Activated CD8-positive, alpha-beta memory T cell treated with anti-CD3 and anti-CD28 coated beads, Interleukin-2, amount 10 ng/mL, durations not matched to agents 7 days and 5 days (primary cell): ENCODE results near the gene THSD7B. TPM values are rescaled to one million over a fixed set of nuclear protein-coding genes. Genes with fewer than 3 reads are reported as not detected.
"Not testable (repeated sequence)": the region's sequence is repeated elsewhere in the genome, so short reads cannot be mapped to it uniquely, and the experiment has no call there.

Experiments
- ATAC-seq: fragments of 150-1000 bp; cut with Tn5 transposase; one replicate; pipeline ENCODE4 v1.10.0; 2021; ENCODE audit warnings: moderate library complexity
- CTCF ChIA-PET: fragments of 350-600 bp; sonication (Branson Sonifier 250); formaldehyde crosslinking; loops from one replicate; lab custom pipeline; 2021; ENCODE audit warnings: antibody characterized with exemption; lab: Charles Lee
- DNase-seq: peaks from one replicate; pipeline ENCODE4 v3.0.0-alpha.2; 2020
- H3K27ac Mint-ChIP-seq: one replicate; pipeline ENCODE4 v1.8.0; 2021; ENCODE audit warnings: mild to moderate bottlenecking, mixed read lengths
- H3K27me3 Mint-ChIP-seq: one replicate; pipeline ENCODE4 v1.8.0; 2021; ENCODE audit warnings: mixed read lengths
- H3K36me3 Mint-ChIP-seq: one replicate; pipeline ENCODE4 v1.8.0; 2021; ENCODE audit warnings: mild to moderate bottlenecking, mixed read lengths
- H3K4me1 Mint-ChIP-seq: one replicate; pipeline ENCODE4 v1.8.0; 2021; ENCODE audit warnings: mixed read lengths
- H3K4me3 Mint-ChIP-seq: one replicate; pipeline ENCODE4 v1.8.0; 2021; ENCODE audit warnings: mild to moderate bottlenecking, moderate library complexity, mixed read lengths
- H3K9me3 Mint-ChIP-seq: one replicate; pipeline ENCODE4 v1.8.0; 2022; ENCODE audit warnings: low read depth, mixed read lengths
- total RNA-seq, 2 experiments: library from RNA; stranded (reverse); gene quantifications; one replicate each; pipeline ENCODE4 v1.2.3, GENCODE V29; 2021

Gene THSD7B
- total RNA-seq, 2 experiments from 2014 or later, result not detected

DNA sequence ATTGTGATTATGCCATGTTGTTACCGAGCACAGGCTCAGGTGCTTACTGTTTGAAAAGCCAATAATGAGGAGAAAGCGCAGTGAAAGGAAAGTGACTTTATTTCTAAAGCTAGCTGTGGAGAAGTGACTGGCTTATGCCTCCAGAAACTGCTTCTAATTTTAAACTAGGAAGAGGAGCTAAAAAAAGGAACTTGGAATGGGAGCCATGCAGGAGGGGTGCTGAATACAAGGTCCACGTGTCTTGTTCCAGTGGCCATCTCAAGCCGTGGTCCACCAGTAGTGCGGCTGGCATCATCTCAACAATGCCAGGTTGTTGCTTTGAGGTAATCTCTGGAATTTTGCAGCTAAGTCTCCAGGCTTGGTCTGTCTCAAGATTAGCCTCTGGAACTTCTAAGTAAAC lies 282.0 kb downstream of the THSD7B start:
- CTCF ChIA-PET, result no interaction called here

DNA sequence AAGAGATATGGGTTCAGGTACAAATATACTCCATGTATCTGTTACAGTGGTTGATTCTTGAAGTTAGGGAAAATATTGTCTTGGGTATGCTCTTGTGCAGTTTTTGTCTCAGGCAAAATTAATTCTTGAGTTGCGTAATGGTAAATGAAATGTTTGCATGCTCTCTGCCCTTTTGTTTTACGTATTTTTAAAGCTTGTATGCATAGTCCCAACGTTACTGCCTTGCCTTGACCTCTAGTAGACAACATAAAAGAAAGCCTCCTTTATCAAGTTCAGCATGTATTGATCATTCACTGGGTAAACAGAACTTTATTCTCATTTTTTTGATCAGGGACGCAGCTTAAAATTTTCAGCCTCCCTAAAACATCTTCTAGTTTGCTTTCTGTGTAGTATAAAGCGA lies 283.1 kb downstream of the THSD7B start:
- peaks cover 3% of the 10 kb centered on the region for H3K9me3 Mint-ChIP-seq
- H3K27ac Mint-ChIP-seq, result no peak overlapping the region
- ATAC-seq (no peak), DNase-seq (no peak)
- CTCF ChIA-PET, result no interaction called here
- H3K4me1 Mint-ChIP-seq, result no peaks in the 10 kb centered on the region
- no peak overlapping the region for H3K4me3 Mint-ChIP-seq
- no peaks in the 10 kb centered on the region for H3K36me3 Mint-ChIP-seq
- H3K27me3 Mint-ChIP-seq, result no peaks in the 10 kb centered on the region

More for the DNA sequence above, 282.0 kb downstream of the THSD7B start:
- H3K4me3 Mint-ChIP-seq, result no peak overlapping the region
- ATAC-seq, result no peak
- no peak overlapping the region for H3K27ac Mint-ChIP-seq
- H3K36me3 Mint-ChIP-seq, result no peaks in the 10 kb centered on the region
- DNase-seq, result no peak
- H3K27me3 Mint-ChIP-seq, result no peaks in the 10 kb centered on the region
- peaks cover 3% of the 10 kb centered on the region for H3K9me3 Mint-ChIP-seq
- no peaks in the 10 kb centered on the region for H3K4me1 Mint-ChIP-seq

DNA sequence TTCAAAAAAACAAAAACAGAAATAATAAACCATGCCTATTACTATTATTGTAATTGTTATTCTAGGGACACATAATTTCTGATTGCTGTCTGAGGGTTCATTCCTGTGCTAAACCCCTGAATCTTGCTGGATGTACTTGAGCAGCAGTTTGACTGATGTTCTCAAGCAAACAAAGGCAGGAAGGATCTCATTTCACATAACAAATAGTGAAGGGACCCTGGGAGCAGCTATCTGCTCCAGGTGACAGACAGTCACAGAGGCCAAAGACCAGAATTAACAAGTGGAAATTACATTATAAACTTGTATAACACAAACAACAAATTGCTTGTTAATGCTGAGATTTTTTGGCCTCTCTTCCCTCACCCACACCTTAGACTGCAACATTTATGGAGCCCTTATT lies 284.2 kb downstream of the THSD7B start:
- Mint-ChIP-seq H3K27ac (no peak overlapping the region), H3K9me3 (peaks cover 5% of the 10 kb centered on the region), H3K4me1 (no peaks in the 10 kb centered on the region), H3K36me3 (no peaks in the 10 kb centered on the region), H3K27me3 (no peaks in the 10 kb centered on the region), H3K4me3 (no peak overlapping the region)
- DNase-seq (no peak), ATAC-seq (no peak)
- CTCF ChIA-PET, result no interaction called here

DNA sequence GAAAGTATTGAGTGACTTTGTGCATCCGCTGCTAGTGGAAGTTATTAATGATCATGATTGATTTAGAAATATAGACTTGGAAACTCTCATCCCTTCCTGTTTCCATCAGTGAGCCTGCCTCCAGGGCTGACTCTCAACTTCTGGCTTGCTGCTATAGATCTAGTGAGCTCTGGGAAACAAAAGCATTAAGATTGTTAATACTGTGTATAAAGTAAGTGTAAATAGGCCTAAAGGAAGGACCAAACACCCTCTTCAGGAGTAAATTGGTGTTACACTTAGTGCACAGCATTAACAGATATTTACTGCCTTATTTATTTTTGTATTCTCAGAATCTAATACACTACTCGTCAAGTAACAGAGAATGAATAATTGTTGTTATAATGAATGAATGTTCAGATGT lies 285.6 kb downstream of the THSD7B start:
- H3K27me3 Mint-ChIP-seq, result no peaks in the 10 kb centered on the region
- no peak overlapping the region for H3K4me3 Mint-ChIP-seq
- ATAC-seq, result no peak
- CTCF ChIA-PET, result no interaction called here
- no peak overlapping the region for H3K27ac Mint-ChIP-seq
- H3K36me3 Mint-ChIP-seq, result no peaks in the 10 kb centered on the region
- peaks cover 8% of the 10 kb centered on the region for H3K9me3 Mint-ChIP-seq
- no peak for DNase-seq
- no peaks in the 10 kb centered on the region for H3K4me1 Mint-ChIP-seq

DNA sequence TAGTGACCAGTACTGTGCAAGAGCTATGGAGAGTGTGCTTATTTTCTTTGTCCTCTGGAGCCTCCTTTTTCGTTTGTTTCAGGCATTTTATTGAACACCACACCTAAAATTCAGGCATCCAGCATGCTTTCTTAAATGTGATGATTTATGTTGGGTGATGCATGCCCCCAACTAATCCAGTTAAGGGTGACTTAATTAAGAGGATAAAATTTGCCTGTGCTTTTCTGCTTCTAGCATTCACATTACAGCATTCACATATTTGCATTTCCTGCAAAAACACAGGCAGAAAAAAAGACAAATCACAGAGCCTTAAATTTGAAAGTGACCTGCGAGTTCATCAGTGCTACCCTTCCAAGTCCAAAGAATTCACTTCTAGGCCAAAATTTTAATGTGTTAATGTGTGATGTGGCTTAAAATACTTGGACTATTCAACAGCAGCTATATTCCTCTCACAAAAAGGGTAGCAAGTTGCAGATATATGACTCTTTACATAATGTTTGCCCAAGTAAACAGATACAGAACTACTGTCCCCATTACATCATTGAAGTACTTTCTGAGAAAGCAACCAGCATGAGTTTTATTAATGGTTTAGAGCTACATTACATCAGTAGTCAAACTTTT lies 286.5 kb downstream of the THSD7B start:
- Mint-ChIP-seq H3K4me1 (no peaks in the 10 kb centered on the region), H3K36me3 (no peaks in the 10 kb centered on the region), H3K27me3 (no peaks in the 10 kb centered on the region), H3K9me3 (peaks cover 5% of the 10 kb centered on the region), H3K27ac (no peak overlapping the region), H3K4me3 (no peak overlapping the region)
- CTCF ChIA-PET, result no interaction called here
- DNase-seq (no peak), ATAC-seq (no peak)

DNA sequence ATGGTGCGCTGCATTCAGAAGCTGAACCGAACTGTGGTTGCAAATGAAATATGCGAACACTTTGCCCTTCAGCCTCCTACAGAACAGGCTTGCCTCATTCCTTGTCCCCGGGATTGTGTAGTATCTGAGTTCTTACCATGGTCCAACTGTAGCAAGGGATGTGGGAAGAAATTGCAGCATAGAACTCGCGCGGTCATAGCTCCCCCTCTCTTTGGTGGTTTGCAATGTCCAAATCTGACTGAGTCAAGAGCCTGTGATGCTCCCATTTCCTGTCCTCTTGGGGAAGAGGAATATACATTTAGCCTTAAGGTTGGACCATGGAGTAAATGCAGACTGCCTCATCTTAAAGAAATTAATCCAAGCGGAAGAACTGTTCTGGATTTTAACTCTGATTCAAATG lies 291.4 kb downstream of the THSD7B start:
- peaks cover 5% of the 10 kb centered on the region for H3K9me3 Mint-ChIP-seq
- CTCF ChIA-PET, result no interaction called here
- H3K27me3 Mint-ChIP-seq, result no peaks in the 10 kb centered on the region
- DNase-seq, result no peak
- no peak overlapping the region for H3K4me3 Mint-ChIP-seq
- H3K36me3 Mint-ChIP-seq, result no peaks in the 10 kb centered on the region
- no peak for ATAC-seq
- no peak overlapping the region for H3K27ac Mint-ChIP-seq
- no peaks in the 10 kb centered on the region for H3K4me1 Mint-ChIP-seq

DNA sequence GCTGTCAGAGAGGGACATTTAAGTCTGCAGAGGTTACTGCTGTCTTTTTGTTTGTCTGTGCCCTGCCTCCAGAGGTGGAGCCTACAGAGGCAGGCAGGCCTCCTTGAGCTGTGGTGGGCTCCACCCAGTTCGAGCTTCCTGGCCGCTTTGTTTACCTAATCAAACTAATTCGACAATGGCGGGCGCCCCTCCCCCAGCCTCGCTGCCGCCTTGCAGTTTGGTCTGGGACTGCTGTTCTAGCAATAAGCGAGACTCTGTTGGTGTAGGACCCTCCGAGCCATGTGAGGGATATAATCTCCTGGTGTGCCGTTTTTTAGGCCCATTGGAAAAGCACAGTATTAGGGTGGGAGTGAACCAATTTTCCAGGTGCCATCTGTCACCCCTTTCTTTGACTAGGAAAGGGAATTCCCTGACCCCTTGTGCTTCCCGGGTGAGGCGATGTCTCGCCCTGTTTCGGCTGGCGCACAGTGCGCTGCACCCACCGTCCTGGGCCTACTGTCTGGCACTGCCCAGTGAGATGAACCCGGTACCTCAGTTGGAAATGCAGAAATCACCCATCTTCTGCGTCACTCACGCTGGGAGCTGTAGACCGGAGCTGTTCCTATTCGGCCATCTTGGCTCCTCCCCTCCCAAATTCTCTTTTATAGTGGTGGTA lies 310.9 kb downstream of the THSD7B start:
- H3K9me3 Mint-ChIP-seq, ATAC-seq, H3K4me3 Mint-ChIP-seq, CTCF ChIA-PET, H3K36me3 Mint-ChIP-seq, H3K27ac Mint-ChIP-seq, H3K4me1 Mint-ChIP-seq, H3K27me3 Mint-ChIP-seq, DNase-seq: not testable (repeated sequence)

DNA sequence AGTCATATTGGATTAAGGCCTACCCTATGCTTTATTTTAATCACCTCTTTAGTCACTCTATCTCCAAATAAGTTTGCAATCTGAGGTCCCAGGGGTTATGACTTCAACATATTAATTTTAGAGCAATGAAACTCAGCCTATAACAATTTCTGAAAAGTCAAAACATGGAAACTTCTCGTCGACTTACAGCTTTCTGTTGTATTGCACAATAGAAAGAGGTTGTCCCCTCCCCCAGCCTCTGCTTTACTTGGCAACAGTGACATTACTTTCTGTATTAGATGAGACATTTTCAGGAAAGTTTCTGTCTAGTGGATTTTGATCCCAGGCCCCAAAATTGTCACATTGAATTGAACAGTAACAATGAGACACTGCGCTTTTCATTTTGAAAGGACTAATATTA lies 326.4 kb downstream of the THSD7B start:
- Mint-ChIP-seq H3K27me3 (no peaks in the 10 kb centered on the region), H3K4me3 (no peak overlapping the region), H3K27ac (no peak overlapping the region), H3K36me3 (no peaks in the 10 kb centered on the region), H3K4me1 (no peaks in the 10 kb centered on the region), H3K9me3 (peaks cover 2% of the 10 kb centered on the region)
- CTCF ChIA-PET, result no interaction called here
- DNase-seq (no peak), ATAC-seq (no peak)

DNA sequence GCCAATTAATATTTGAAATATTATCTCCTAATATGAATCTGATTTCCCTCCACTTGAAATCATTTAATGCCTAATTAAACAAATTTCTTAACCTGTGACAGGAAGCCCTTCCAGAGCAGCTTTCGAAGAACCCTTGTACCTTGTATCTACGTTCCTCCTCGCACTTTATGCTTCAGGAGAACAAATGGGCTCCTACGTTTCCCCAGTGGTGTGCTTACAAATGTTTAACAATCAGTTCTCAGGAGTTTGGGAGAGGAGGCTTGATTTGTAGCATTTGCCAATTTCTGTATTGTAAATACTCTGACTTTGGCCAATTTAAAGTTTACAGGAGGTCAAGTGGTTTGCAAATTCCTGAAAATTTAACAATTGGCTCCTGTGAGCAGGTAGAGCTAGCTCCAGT lies 327.8 kb downstream of the THSD7B start:
- H3K9me3 Mint-ChIP-seq, result peaks cover 2% of the 10 kb centered on the region
- no peaks in the 10 kb centered on the region for H3K27me3 Mint-ChIP-seq
- DNase-seq (no peak), ATAC-seq (no peak)
- no peaks in the 10 kb centered on the region for H3K4me1 Mint-ChIP-seq
- no peak overlapping the region for H3K27ac Mint-ChIP-seq
- no peak overlapping the region for H3K4me3 Mint-ChIP-seq
- CTCF ChIA-PET, result no interaction called here
- H3K36me3 Mint-ChIP-seq, result no peaks in the 10 kb centered on the region

DNA sequence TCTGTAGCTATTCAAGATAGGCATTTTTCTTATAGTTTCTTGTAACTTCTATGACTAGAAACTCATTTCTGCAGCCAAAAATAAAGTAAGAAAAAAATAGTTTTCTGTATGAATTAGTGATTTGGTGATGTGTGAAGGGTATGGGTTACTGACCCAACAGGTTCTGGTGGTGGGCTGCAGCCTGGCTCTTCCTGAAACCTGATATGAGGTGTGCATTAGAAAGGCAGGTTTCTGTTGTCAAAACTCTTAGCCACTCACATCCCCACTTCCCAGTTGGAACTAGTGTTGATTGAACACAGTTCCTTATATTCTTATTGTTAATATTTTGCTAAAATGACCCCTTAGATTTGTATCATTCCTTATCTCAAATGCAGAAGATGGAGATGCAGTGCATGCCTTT lies 330.8 kb downstream of the THSD7B start:
- no peak for DNase-seq
- H3K27me3 Mint-ChIP-seq, result no peaks in the 10 kb centered on the region

DNA sequence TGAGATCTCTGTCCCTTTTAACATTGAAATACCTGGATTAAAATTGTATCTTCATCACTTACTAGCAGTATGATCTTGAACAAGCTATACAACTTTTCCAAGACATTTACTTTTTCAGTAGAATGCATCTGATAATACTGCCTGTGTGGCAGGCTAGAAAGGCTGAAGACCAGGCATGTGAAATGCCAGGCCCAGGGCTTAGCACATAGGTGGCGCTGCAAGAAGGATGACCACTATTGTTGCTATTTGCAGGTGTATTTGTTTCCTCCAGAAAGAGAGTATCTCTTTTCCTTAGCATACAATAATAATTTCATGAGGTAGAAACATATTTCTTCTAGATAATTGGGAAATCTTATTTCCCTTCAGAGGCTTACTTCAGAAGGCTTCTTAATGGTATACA lies 331.3 kb downstream of the THSD7B start:
- Mint-ChIP-seq H3K4me1 (no peaks in the 10 kb centered on the region), H3K27me3 (no peaks in the 10 kb centered on the region), H3K9me3 (no peaks in the 10 kb centered on the region), H3K27ac (no peak overlapping the region), H3K4me3 (no peak overlapping the region), H3K36me3 (no peaks in the 10 kb centered on the region)
- DNase-seq, result no peak
- CTCF ChIA-PET, result no interaction called here
- no peak for ATAC-seq

More for the DNA sequence above, 330.8 kb downstream of the THSD7B start:
- no peaks in the 10 kb centered on the region for H3K9me3 Mint-ChIP-seq
- H3K36me3 Mint-ChIP-seq, result no peaks in the 10 kb centered on the region
- ATAC-seq, result no peak
- H3K27ac Mint-ChIP-seq, result no peak overlapping the region
- CTCF ChIA-PET, result no interaction called here
- no peaks in the 10 kb centered on the region for H3K4me1 Mint-ChIP-seq
- no peak overlapping the region for H3K4me3 Mint-ChIP-seq

DNA sequence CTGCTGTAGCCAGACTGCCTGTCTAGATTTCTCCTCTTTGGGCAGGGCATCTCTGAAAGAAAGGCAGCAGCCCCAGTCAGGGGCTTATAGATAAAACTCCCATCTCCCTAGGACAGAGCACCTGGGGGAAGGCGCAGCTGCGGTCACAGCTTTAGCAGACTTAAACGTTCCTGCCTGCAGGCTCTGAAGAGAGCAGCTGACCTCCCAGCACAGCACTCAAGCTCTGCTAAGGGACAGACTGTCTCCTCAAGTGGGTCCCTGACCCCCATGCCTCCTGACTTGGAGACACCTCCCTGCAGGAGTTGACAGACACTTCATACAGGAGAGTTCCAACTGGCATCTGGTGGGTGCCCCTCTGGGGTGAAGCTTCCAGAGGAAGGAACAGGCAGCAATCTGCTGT lies 336.5 kb downstream of the THSD7B start:
- ATAC-seq, CTCF ChIA-PET, H3K27ac Mint-ChIP-seq, H3K4me1 Mint-ChIP-seq, H3K9me3 Mint-ChIP-seq, H3K36me3 Mint-ChIP-seq, H3K27me3 Mint-ChIP-seq, H3K4me3 Mint-ChIP-seq, DNase-seq: not testable (repeated sequence)

DNA sequence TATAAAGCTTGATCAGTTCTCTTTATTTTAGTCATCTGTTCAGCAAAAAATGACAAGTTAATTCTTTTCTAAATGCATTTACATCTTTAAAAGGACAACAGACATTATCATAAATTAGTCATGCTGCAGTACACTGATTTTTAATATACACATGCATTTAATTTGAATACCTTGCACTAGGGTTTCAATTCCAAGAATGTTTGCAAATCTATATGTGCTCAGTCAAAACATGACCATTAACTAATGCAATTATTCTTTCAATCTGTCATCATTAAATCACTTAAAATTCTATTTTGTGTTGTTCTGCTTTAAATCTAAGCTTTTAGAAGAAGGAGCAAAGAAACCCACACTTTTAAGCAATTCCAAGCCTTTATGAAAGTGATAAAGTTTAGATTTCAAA lies 342.6 kb downstream of the THSD7B start:
- Mint-ChIP-seq H3K36me3 (no peaks in the 10 kb centered on the region), H3K4me1 (no peaks in the 10 kb centered on the region), H3K27me3 (no peaks in the 10 kb centered on the region), H3K4me3 (no peak overlapping the region), H3K9me3 (no peaks in the 10 kb centered on the region), H3K27ac (no peak overlapping the region)
- no peak for DNase-seq
- no peak for ATAC-seq
- CTCF ChIA-PET, result no interaction called here

DNA sequence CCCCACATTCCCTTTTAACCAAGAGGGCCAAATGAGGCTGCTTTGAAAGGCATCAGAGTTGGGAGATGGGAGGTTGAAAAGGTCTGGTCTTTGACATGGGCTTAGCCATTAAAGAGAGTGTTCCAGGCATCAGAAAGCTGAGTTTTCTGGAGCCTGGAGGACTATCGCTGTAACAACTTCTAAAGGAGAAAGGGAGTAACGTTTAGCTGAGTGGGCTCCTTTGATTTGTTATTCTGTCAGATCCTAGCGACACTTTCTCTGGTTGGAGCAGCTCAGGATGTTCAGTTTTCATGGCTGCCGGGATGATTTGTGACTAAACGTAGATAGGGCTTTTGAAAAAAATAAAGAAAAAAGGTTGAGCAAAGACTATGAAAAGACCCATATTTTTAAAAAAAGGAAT lies 346.6 kb downstream of the THSD7B start:
- H3K4me3 Mint-ChIP-seq, result no peak overlapping the region
- H3K36me3 Mint-ChIP-seq, result no peaks in the 10 kb centered on the region
- H3K4me1 Mint-ChIP-seq, result no peaks in the 10 kb centered on the region
- CTCF ChIA-PET, result no interaction called here
- DNase-seq (no peak), ATAC-seq (no peak)
- no peaks in the 10 kb centered on the region for H3K27me3 Mint-ChIP-seq
- no peaks in the 10 kb centered on the region for H3K9me3 Mint-ChIP-seq
- H3K27ac Mint-ChIP-seq, result no peak overlapping the region
